IMR-90 (cell line): ENCODE measurements around the gene IRX3. TPM values are rescaled to one million over a fixed set of nuclear protein-coding genes. Genes with fewer than 3 reads are reported as not detected.

Experiments used
- ATAC-seq: fragments of 200-7000 bp; cut with Tn5 transposase; 2 replicates; pipeline ENCODE4 v1.9.1; 2020; ENCODE audit warnings: low read depth, mild to moderate bottlenecking, moderate library complexity
- BruUV-seq: library from RNA; stranded (reverse); fragments of 400-500 nt; replicated peaks from 2 replicates; lab custom pipeline; 2021; lab: Mats Ljungman, UMichigan
- CTCF ChIA-PET: fragments of 300-600 bp; formaldehyde crosslinking; extraction: SDS; loops from one replicate; lab custom pipeline; 2021; ENCODE audit warnings: antibody characterized with exemption; lab: Yijun Ruan, JAX
- POLR2A ChIA-PET: fragments of 300-600 bp; sonication (Branson Sonifier 250); formaldehyde crosslinking; loops from one replicate; lab custom pipeline; 2022; ENCODE audit warnings: antibody characterized with exemption; ENCODE audit not compliant: unreplicated experiment; lab: Charles Lee
- DNase-seq: peaks from one replicate; pipeline ENCODE4 v3.0.0; 2013
- H2AFZ ChIP-seq: replicated peaks from 2 replicates; pipeline ENCODE3; 2013; ENCODE audit warnings: low read length, mild to moderate bottlenecking; ENCODE audit not compliant: poor library complexity
- H2AK5ac ChIP-seq: 2 replicates; pipeline ENCODE4 v1.6.1; 2013; ENCODE audit warnings: low read depth, low read length, inconsistent platforms
- H2AK9ac ChIP-seq: replicated peaks from 2 replicates; pipeline ENCODE3; 2013; ENCODE audit warnings: mild to moderate bottlenecking, low read depth, low read length, moderate library complexity; ENCODE audit not compliant: poor library complexity
- H2BK120ac ChIP-seq: 2 replicates; pipeline ENCODE4 v1.6.1; 2013; ENCODE audit warnings: low read depth, low read length, inconsistent platforms
- H2BK15ac ChIP-seq: 3 replicates; pipeline ENCODE4 v1.6.1; 2013; ENCODE audit warnings: low read depth, low read length, inconsistent platforms
- H2BK20ac ChIP-seq: 2 replicates; pipeline ENCODE4 v1.6.1; 2013; ENCODE audit warnings: low read depth, mild to moderate bottlenecking, inconsistent platforms, low read length, moderate library complexity
- H2BK5ac ChIP-seq: 2 replicates; pipeline ENCODE4 v1.6.1; 2013; ENCODE audit warnings: mild to moderate bottlenecking, low read depth, low read length, inconsistent platforms; ENCODE audit not compliant: poor library complexity, severe bottlenecking
- H3K14ac ChIP-seq: replicated peaks from 2 replicates; pipeline ENCODE4 v1.6.1; 2013; ENCODE audit warnings: low read depth, low read length, inconsistent platforms
- H3K18ac ChIP-seq: 2 replicates; pipeline ENCODE4 v1.6.1; 2013; ENCODE audit warnings: low read depth, low read length, control low read depth
- H3K23ac ChIP-seq: 2 replicates; pipeline ENCODE4 v1.6.1; 2013; ENCODE audit warnings: low read depth, low read length, inconsistent platforms
- H3K27ac ChIP-seq: 2 replicates; pipeline ENCODE4 v1.5.1; 2013; ENCODE audit warnings: mild to moderate bottlenecking, control low read depth, low read length; ENCODE audit not compliant: insufficient read depth
- H3K27me3 ChIP-seq: 2 replicates; pipeline ENCODE4 v1.6.1; 2013; ENCODE audit warnings: low read length; ENCODE audit not compliant: control insufficient read depth, insufficient read depth
- H3K36me3 ChIP-seq: 2 replicates; pipeline ENCODE4 v1.6.1; 2013; ENCODE audit warnings: low read length, mixed read lengths; ENCODE audit not compliant: control insufficient read depth, insufficient read depth
- H3K4ac ChIP-seq: 2 replicates; pipeline ENCODE4 v1.6.1; 2013; ENCODE audit warnings: low read depth, low read length, inconsistent platforms
- H3K4me1 ChIP-seq: 2 replicates; pipeline ENCODE4 v1.6.1; 2013; ENCODE audit warnings: low read length, mixed read lengths; ENCODE audit not compliant: control insufficient read depth, insufficient read depth
- H3K4me2 ChIP-seq: 2 replicates; pipeline ENCODE4 v1.6.1; 2013; ENCODE audit warnings: low read depth, mild to moderate bottlenecking, control low read depth, low read length, moderate library complexity
- H3K4me3 ChIP-seq: 2 replicates; pipeline ENCODE4 v1.5.1; 2013; ENCODE audit warnings: low read depth, mild to moderate bottlenecking, control low read depth, low read length, moderate library complexity; ENCODE audit not compliant: insufficient read depth
- H3K56ac ChIP-seq: 2 replicates; pipeline ENCODE4 v1.6.1; 2013; ENCODE audit warnings: low read length, inconsistent platforms; ENCODE audit not compliant: insufficient read depth; ENCODE audit errors: extremely low read depth
- H3K79me1 ChIP-seq, 2 experiments: 2 replicates each; pipeline ENCODE4 v1.6.1; 2013; ENCODE audit warnings: low read length in 2 of 2, inconsistent platforms in 1 of 2, low read depth in 1 of 2
- H3K9ac ChIP-seq: 2 replicates; pipeline ENCODE4 v1.6.1; 2013; ENCODE audit warnings: low read depth, low read length, control low read depth
- H3K9me1 ChIP-seq: 2 replicates; pipeline ENCODE4 v1.6.1; 2013; ENCODE audit warnings: low read length, inconsistent platforms; ENCODE audit not compliant: insufficient read depth
- H3K9me3 ChIP-seq: 2 replicates; pipeline ENCODE4 v1.6.1; 2013; ENCODE audit warnings: low read length; ENCODE audit not compliant: control insufficient read depth, insufficient read depth
- H4K20me1 ChIP-seq: 2 replicates; pipeline ENCODE4 v1.6.1; 2013; ENCODE audit warnings: low read length, inconsistent platforms; ENCODE audit not compliant: insufficient read depth
- H4K5ac ChIP-seq: 2 replicates; pipeline ENCODE4 v1.6.1; 2013; ENCODE audit warnings: mild to moderate bottlenecking, low read depth, low read length, control low read depth
- H4K8ac ChIP-seq, 2 experiments: 2 replicates each; pipeline ENCODE4 v1.6.1; 2013; ENCODE audit warnings: low read depth in 2 of 2, low read length in 2 of 2, control low read depth in 1 of 2, inconsistent platforms in 1 of 2
- H4K91ac ChIP-seq: 2 replicates; pipeline ENCODE4 v1.6.1; 2013; ENCODE audit warnings: low read depth, low read length, inconsistent platforms; ENCODE audit not compliant: insufficient read depth
- CEBPB ChIP-seq: IDR thresholded peaks from 2 replicates; pipeline ENCODE4 v1.6.1; 2012; ENCODE audit warnings: low read depth, low read length, improper control_type of control experiment
- ELK1 ChIP-seq: fragments of 150-350 bp; IDR thresholded peaks from 2 replicates; pipeline ENCODE4 v1.6.1; 2016; ENCODE audit warnings: low read depth, mild to moderate bottlenecking, low read length, moderate library complexity, borderline replicate concordance
- MAZ ChIP-seq: IDR thresholded peaks from 2 replicates; pipeline ENCODE4 v1.6.1; 2012; ENCODE audit warnings: low read depth, mild to moderate bottlenecking, low read length, improper control_type of control experiment, moderate library complexity, borderline replicate concordance
- MXI1 ChIP-seq: IDR thresholded peaks from 2 replicates; pipeline ENCODE4 v1.6.1; 2012; ENCODE audit warnings: low read depth, mild to moderate bottlenecking, low read length, moderate library complexity, borderline replicate concordance
- NFE2L2 ChIP-seq: fragments of 150-350 bp; IDR thresholded peaks from 2 replicates; pipeline ENCODE4 v1.6.1; 2016; ENCODE audit warnings: low read depth, mild to moderate bottlenecking, low read length
- POLR2A ChIP-seq: IDR thresholded peaks from 2 replicates; pipeline ENCODE4 v1.6.1; 2012; ENCODE audit warnings: mild to moderate bottlenecking, low read depth, low read length
- RAD21 ChIP-seq: IDR thresholded peaks from 2 replicates; pipeline ENCODE4 v1.6.1; 2012; ENCODE audit warnings: low read length, improper control_type of control experiment
- SMC3 ChIP-seq: fragments of 150-350 bp; IDR thresholded peaks from 2 replicates; pipeline ENCODE4 v1.6.1; 2016; ENCODE audit warnings: low read depth, mild to moderate bottlenecking, antibody characterized with exemption, low read length, moderate library complexity
- WGBS, 2 experiments: methylation state at CpG; one replicate each; pipeline versions ENCODE4 v1.1.5 to v1.1.7; 2013; ENCODE audit warnings: missing lambda C conversion rate in 2 of 2; ENCODE audit not compliant: insufficient read length in 1 of 2; ENCODE audit errors: extremely low coverage in 2 of 2; 5-methylcytosine and 5-hydroxymethylcytosine counted together
- dilution Hi-C: fragments of 300-500 bp; cut with HindIII; formaldehyde crosslinking; loops from one replicate; pipeline ENCODE4 v1.14.3; 2018; ENCODE audit warnings: low sequenced_read_pairs; ENCODE audit not compliant: unreplicated experiment
- in situ Hi-C: fragments of 300-500 bp; cut with MboI; formaldehyde crosslinking; loops from 3 replicates; pipeline ENCODE4 v1.14.3; 2019; ENCODE audit warnings: low sequenced_read_pairs, inconsistent platforms, mixed read lengths
- intact Hi-C: fragments of 100-400 bp; cut with micrococcal nuclease; formaldehyde crosslinking; loops from 2 replicates; pipeline ENCODE4 v1.10.0; 2022
- polyA plus RNA-seq, 3 experiments: library from polyadenylated mRNA; depleted of rRNA; stranded (reverse); fragments of >200 nt; gene quantifications; 2 replicates each; pipeline ENCODE4 v1.2.3, GENCODE V29; 2012; ENCODE audit warnings: low replicate concordance in 1 of 3
- total RNA-seq: library from RNA; depleted of rRNA; stranded (reverse); fragments of >200 nt; gene quantifications from 2 replicates; pipeline ENCODE4 v1.2.3, GENCODE V29; 2012
- TF ChIP-seq, protein P1 (sequence below): fragments of 150-350 bp; IDR thresholded peaks from 2 replicates; pipeline ENCODE4 v1.6.1; 2017; ENCODE audit warnings: mild to moderate bottlenecking, antibody characterized with exemption, low read length, low read depth
- TF ChIP-seq, protein P2 (sequence below): conservative IDR thresholded peaks from 2 replicates; pipeline ENCODE4 v1.5.1; 2012; ENCODE audit warnings: mild to moderate bottlenecking, low read depth, low read length, improper control_type of control experiment

Gene IRX3
- total and polyA plus RNA-seq, 2 of the 4 experiments (the other 2 are of a cell fraction) = not detected

GRCh38 chr16:54312502-54312991, 26.0 kb upstream of the IRX3 start:
- Histone ChIP-seq H3K18ac (no peak overlapping the region), H3K14ac (no peak overlapping the region), H3K27ac (no peak overlapping the region), H3K23ac (no peak overlapping the region), H2AK5ac (no peak overlapping the region), H3K27me3 (peaks cover 7% of the 10 kb centered on the region; the same call in 1 of the 2 replicates), H3K56ac (no peak overlapping the region), H2BK5ac (no peak overlapping the region), H3K9me3 (no peaks in the 10 kb centered on the region), H4K5ac (no peak overlapping the region), H4K20me1 (no peaks in the 10 kb centered on the region), H3K36me3 (no peaks in the 10 kb centered on the region), H3K4me2 (no peak overlapping the region), H3K9me1 (no peaks in the 10 kb centered on the region), H2AK9ac (no peak overlapping the region), H2BK20ac (no peak overlapping the region), H3K4ac (no peak overlapping the region), H3K79me1 (no peaks in the 10 kb centered on the region), H4K91ac (no peak overlapping the region), H2AFZ (no peak overlapping the region), H3K9ac (no peak overlapping the region), H2BK120ac (no peak overlapping the region), H4K8ac (no peak overlapping the region), H3K4me1 (no peaks in the 10 kb centered on the region), H3K4me3 (no peak overlapping the region), H2BK15ac (no peak overlapping the region)
- dilution Hi-C loops (no loop called here), in situ Hi-C loops (no loop called here), intact Hi-C loops (no loop called here)
- ChIA-PET POLR2A (no interaction called here), CTCF (no interaction called here)
- DNase-seq (no peak), ATAC-seq (no peak)
- no TSS peak for BruUV-seq
- TF ChIP-seq NFE2L2 (no peak), RAD21 (no peak), ELK1 (no peak), CEBPB (no peak), MAZ (no peak), MXI1 (no peak), POLR2A (no peak), SMC3 (no peak)
- TF ChIP-seq, protein P1, sequence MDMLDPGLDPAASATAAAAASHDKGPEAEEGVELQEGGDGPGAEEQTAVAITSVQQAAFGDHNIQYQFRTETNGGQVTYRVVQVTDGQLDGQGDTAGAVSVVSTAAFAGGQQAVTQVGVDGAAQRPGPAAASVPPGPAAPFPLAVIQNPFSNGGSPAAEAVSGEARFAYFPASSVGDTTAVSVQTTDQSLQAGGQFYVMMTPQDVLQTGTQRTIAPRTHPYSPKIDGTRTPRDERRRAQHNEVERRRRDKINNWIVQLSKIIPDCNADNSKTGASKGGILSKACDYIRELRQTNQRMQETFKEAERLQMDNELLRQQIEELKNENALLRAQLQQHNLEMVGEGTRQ = no peak
- TF ChIP-seq, protein P2, sequence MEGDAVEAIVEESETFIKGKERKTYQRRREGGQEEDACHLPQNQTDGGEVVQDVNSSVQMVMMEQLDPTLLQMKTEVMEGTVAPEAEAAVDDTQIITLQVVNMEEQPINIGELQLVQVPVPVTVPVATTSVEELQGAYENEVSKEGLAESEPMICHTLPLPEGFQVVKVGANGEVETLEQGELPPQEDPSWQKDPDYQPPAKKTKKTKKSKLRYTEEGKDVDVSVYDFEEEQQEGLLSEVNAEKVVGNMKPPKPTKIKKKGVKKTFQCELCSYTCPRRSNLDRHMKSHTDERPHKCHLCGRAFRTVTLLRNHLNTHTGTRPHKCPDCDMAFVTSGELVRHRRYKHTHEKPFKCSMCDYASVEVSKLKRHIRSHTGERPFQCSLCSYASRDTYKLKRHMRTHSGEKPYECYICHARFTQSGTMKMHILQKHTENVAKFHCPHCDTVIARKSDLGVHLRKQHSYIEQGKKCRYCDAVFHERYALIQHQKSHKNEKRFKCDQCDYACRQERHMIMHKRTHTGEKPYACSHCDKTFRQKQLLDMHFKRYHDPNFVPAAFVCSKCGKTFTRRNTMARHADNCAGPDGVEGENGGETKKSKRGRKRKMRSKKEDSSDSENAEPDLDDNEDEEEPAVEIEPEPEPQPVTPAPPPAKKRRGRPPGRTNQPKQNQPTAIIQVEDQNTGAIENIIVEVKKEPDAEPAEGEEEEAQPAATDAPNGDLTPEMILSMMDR = no peak
- no CpG with 5 or more reads among the region's 3 CpGs for WGBS, 2 experiments
